Measurements from ENCODE around the gene IRF1.

- TF ChIP-seq CTCF (IDR thresholded peaks at IDR 0.05), result no peak
- TF ChIP-seq POLR2AphosphoS5 (IDR thresholded peaks at IDR 0.05), result no peak
These were observed 34.7 kb upstream of the IRF1 start for GRCh38 chr5:132525299-132525724.

Data from prostate gland (tissue), 2 donors.